Transverse colon (tissue), 4 donors: ENCODE measurements around the gene ARF3. TPM values are rescaled to one million over a fixed set of nuclear protein-coding genes. Genes with fewer than 3 reads are reported as not detected.

ENCODE experiments used
- DNase-seq: peaks from one replicate; pipeline ENCODE4 v3.0.0-alpha.2; 2019
- H3K27ac ChIP-seq, 4 donors: fragments of 200-600 bp; sonication (generic); 2 replicates each; pipeline ENCODE4 v1.5.1; 2016 to 2018; ENCODE audit warnings: inconsistent platforms in 4 of 4
- H3K27me3 ChIP-seq: fragments of 200-600 bp; sonication (generic); 2 replicates; pipeline ENCODE4 v1.5.1; 2017; ENCODE audit warnings: inconsistent platforms
- H3K36me3 ChIP-seq, 4 donors: fragments of 200-600 bp; sonication (generic); 2 replicates each; pipeline ENCODE4 v1.5.1; 2017 to 2019; ENCODE audit warnings: inconsistent platforms in 4 of 4
- H3K4me1 ChIP-seq, 4 donors: fragments of 200-600 bp; sonication (generic); 2 replicates each; pipeline ENCODE4 v1.5.1; 2017 to 2020; ENCODE audit warnings: inconsistent platforms in 4 of 4
- H3K4me3 ChIP-seq, 4 donors: fragments of 200-600 bp; sonication (generic); 1 replicate in 1 of 4; 2 replicates in 3 of 4; pipeline versions ENCODE4 v1.5.1 to v1.6.1; 2017 to 2019; ENCODE audit warnings: inconsistent platforms in 4 of 4
- H3K9me3 ChIP-seq, 2 donors: fragments of 200-600 bp; sonication (generic); 2 replicates each; pipeline ENCODE4 v1.5.1; 2017 to 2019; ENCODE audit warnings: inconsistent platforms in 2 of 2
- CTCF ChIP-seq, 5 experiments: fragments of 200-600 bp in 3 of 5; fragments of 450-650 bp in 2 of 5; sonication (generic) in 3 of 5; IDR thresholded peaks; 1 replicate in 2 of 5; 2 replicates in 3 of 5; pipeline ENCODE4 v1.5.1; 2016 to 2017; ENCODE audit warnings: antibody characterized with exemption in 5 of 5, inconsistent platforms in 3 of 5, mild to moderate bottlenecking in 2 of 5, moderate library complexity in 1 of 5
- EP300 ChIP-seq: sonication (generic); formaldehyde crosslinking; IDR thresholded peaks from one replicate; pipeline ENCODE4 v1.6.1; 2017; ENCODE audit warnings: antibody characterized with exemption, low read depth
- POLR2A ChIP-seq: fragments of 450-650 bp; IDR thresholded peaks from one replicate; pipeline ENCODE4 v1.6.1; 2016; ENCODE audit warnings: antibody characterized with exemption, mild to moderate bottlenecking, moderate library complexity
- POLR2AphosphoS5 ChIP-seq, 3 donors: sonication (generic); formaldehyde crosslinking; IDR thresholded peaks; one replicate each; pipeline ENCODE4 v1.6.1; 2016; ENCODE audit warnings: antibody characterized with exemption in 3 of 3
- WGBS, 2 donors: methylation state at CpG; one replicate each; pipeline ENCODE4 v1.1.5; 2018; ENCODE audit warnings: low coverage in 1 of 2; 5-methylcytosine and 5-hydroxymethylcytosine counted together
- in situ Hi-C, 4 donors: fragments of 200-750 bp; cut with MboI; loops; one replicate each; pipeline versions ENCODE4 v1.15.0 to v1.15.1; 2017; ENCODE audit warnings: low sequenced_read_pairs in 3 of 4, low pct_ligation_motif_present in 1 of 4, low pct_unique_long_range_greater_than_20kb in 1 of 4
- intact Hi-C: fragments of 100-400 bp; cut with DNase I; formaldehyde crosslinking; loops from one replicate; pipeline ENCODE4 v1.15.1; 2023; ENCODE audit warnings: low total_unique reads
- total RNA-seq, 4 donors: library from RNA; depleted of rRNA; stranded (reverse); fragments of >200 nt; gene quantifications; one replicate each; pipeline ENCODE4 v1.1.0, GENCODE V29; 2016

ARF3 gene
- total RNA-seq, 4 donors from 2014 or later: 30.8 to 117 (median 99.8) TPM

- Histone ChIP-seq H3K4me3 (no peak overlapping the region), H3K36me3 (no peaks in the 10 kb centered on the region), H3K27me3 (peaks cover 85% of the 10 kb centered on the region), H3K9me3 (no peaks in the 10 kb centered on the region), H3K4me1 (peaks cover 0 to 8% (median 5%) of the 10 kb centered on the region in 4 donors), H3K27ac (no peak overlapping the region)
- TF ChIP-seq POLR2AphosphoS5 (IDR thresholded peaks at IDR 0.05) (no peak), CTCF (IDR thresholded peaks at IDR 0.05) (no peak), EP300 (no peak), POLR2A (no peak)
- no peak for DNase-seq
- in situ Hi-C loops (no loop called here), intact Hi-C loops (no loop called here)
- 62 to 66% methylated on average over 6 to 8 of the region's 8 CpGs for WGBS, 2 donors
Observed at GRCh38 chr12:48991247-48992050, 34.2 kb upstream of the ARF3 start.

DNA sequence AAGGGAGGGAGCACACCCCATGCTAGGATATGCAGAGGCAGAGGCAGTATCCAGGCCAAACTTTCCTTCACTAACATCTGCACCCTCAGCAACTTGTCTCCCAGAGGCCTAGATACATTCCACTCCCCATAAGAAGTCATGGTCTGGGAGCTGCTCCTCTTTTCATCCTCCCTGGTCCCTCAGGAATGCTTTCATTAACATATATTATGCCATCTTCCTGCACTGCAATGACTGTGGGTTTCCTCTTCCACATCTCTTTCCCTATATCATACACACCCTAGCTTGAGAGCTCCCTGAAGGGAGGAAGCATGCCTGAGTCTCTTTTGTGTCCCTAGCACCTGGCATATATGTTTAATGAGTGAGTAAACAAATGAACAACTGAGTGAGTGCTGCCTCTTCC, 33.3 kb upstream of the ARF3 start:
- Histone ChIP-seq H3K27ac (no peak overlapping the region), H3K4me3 (no peak overlapping the region), H3K9me3 (no peaks in the 10 kb centered on the region), H3K27me3 (peaks cover 83% of the 10 kb centered on the region), H3K36me3 (no peaks in the 10 kb centered on the region), H3K4me1 (peaks cover 0 to 12% (median 7%) of the 10 kb centered on the region in 4 donors)
- in situ Hi-C loops (no loop called here), intact Hi-C loops (no loop called here)
- TF ChIP-seq POLR2AphosphoS5 (IDR thresholded peaks at IDR 0.05): no peak
- DNase-seq: no peak

- TF ChIP-seq CTCF (IDR thresholded peaks at IDR 0.05): peak; percentile 72 to 90 (median 82)
- TF ChIP-seq POLR2AphosphoS5 (IDR thresholded peaks at IDR 0.05): no peak
- Histone ChIP-seq H3K36me3 (no peaks in the 10 kb centered on the region), H3K27ac (no peak overlapping the region), H3K4me1 (peaks cover 0 to 8% (median 4%) of the 10 kb centered on the region in 4 donors), H3K9me3 (no peaks in the 10 kb centered on the region), H3K4me3 (no peak overlapping the region), H3K27me3 (peaks cover 84% of the 10 kb centered on the region)
- intact Hi-C loops (no loop called here), in situ Hi-C loops (no loop called here)
- 26 to 76% methylated on average over 2 to 16 of the region's 16 CpGs for WGBS, 2 donors
- DNase-seq: peak; percentile 75
Observed at GRCh38 chr12:48988030-48988649, 30.9 kb upstream of the ARF3 start.

GRCh38 chr12:48986720-48987291, 29.5 kb upstream of the ARF3 start:
- Histone ChIP-seq H3K4me3 (no peak overlapping the region), H3K27ac (no peak overlapping the region), H3K9me3 (no peaks in the 10 kb centered on the region), H3K4me1 (peaks cover 0 to 8% (median 4%) of the 10 kb centered on the region in 4 donors), H3K27me3 (peaks cover 83% of the 10 kb centered on the region), H3K36me3 (no peaks in the 10 kb centered on the region)
- intact Hi-C loops (no loop called here), in situ Hi-C loops (no loop called here)
- 79% methylated on average over 23 of the region's 23 CpGs; no CpG with 5 or more reads in 1 of the 2 donors for WGBS, 2 donors
- TF ChIP-seq POLR2AphosphoS5 (IDR thresholded peaks at IDR 0.05) (no peak), POLR2A (no peak), EP300 (no peak), CTCF (IDR thresholded peaks at IDR 0.05) (no peak)
- no peak for DNase-seq
